IPS-18c (cell line): ENCODE data around the gene GYPC.

ENCODE experiments used
- H3K4me3 ChIP-seq: 2 replicates; pipeline ENCODE4 v1.7.0; 2013; ENCODE audit warnings: low read depth, mild to moderate bottlenecking, low read length, moderate library complexity; ENCODE audit not compliant: insufficient read depth
- H3K9me3 ChIP-seq: one replicate; pipeline ENCODE4 v1.6.1; 2013; ENCODE audit warnings: mild to moderate bottlenecking, low read length, moderate library complexity; ENCODE audit not compliant: control insufficient read depth, insufficient read depth

The GYPC gene

GRCh38 chr2:126732682-126733245 is 76.8 kb downstream of the GYPC start:
- H3K4me3 ChIP-seq: no peak overlapping the region

GRCh38 chr2:126733795-126734194 is 77.8 kb downstream of the GYPC start:
- H3K4me3 ChIP-seq: no peak overlapping the region
- no peaks in the 10 kb centered on the region for H3K9me3 ChIP-seq

More at GRCh38 chr2:126732682-126733245, 76.8 kb downstream of the GYPC start:
- H3K9me3 ChIP-seq: no peaks in the 10 kb centered on the region

GRCh38 chr2:126736133-126736874 is 80.3 kb downstream of the GYPC start:
- no peaks in the 10 kb centered on the region for H3K9me3 ChIP-seq
- no peak overlapping the region for H3K4me3 ChIP-seq

GRCh38 chr2:126739141-126739540 is 83.2 kb downstream of the GYPC start:
- Histone ChIP-seq H3K9me3 (no peaks in the 10 kb centered on the region), H3K4me3 (no peak overlapping the region)

GRCh38 chr2:126744640-126745039 is 88.7 kb downstream of the GYPC start:
- Histone ChIP-seq H3K4me3 (no peak overlapping the region), H3K9me3 (no peaks in the 10 kb centered on the region)
